ENCODE measurements around the gene GMCL2.

Gene GMCL2

GRCh38 chr5:178145965-178146820 is 41.0 kb downstream of the GMCL2 start:
- Histone ChIP-seq H3K36me3 (ENCODE audit: insufficient read depth, low read length) (peaks cover 81% of the 10 kb centered on the region), H3K9me3 (ENCODE audit: low read length) (no peaks in the 10 kb centered on the region), H3K27me3 (ENCODE audit: control insufficient read depth in 1 of 2, insufficient read depth in 2 of 2, low read length in 2 of 2) (no peaks in the 10 kb centered on the region), H3K27ac (ENCODE audit: low read depth, low read length) (no peak overlapping the region), H3K9ac (ENCODE audit: low read length) (no peak overlapping the region), H3K4me1 (ENCODE audit: insufficient read depth, low read length) (peaks cover 6% of the 10 kb centered on the region), H3K4me3 (ENCODE audit: low read depth in 1 of 2, low read length in 2 of 2) (no peak overlapping the region)

DNA sequence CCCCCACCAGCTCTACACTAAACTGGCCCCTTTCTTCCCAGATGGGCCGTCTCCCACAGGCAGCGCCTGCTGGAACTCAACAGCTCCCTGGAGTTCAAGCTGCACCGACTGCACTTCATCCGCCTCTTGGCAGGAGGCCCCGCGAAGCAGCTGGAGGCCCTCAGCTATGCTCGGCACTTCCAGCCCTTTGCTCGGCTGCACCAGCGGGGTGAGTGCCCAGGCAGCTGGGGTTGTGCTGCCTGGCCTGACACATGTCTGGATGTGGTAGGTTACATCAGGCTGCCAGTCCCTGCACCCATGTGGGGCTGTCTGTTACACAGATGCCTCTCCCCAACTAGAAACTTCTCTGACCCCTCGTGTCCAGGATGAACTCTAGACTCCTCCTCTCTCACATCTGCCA is 43.3 kb downstream of the GMCL2 start:
- Histone ChIP-seq H3K4me3 (ENCODE audit: low read depth in 1 of 2, low read length in 2 of 2) (no peak overlapping the region), H3K27ac (ENCODE audit: low read depth, low read length) (no peak overlapping the region), H3K9me3 (ENCODE audit: low read length) (no peaks in the 10 kb centered on the region), H3K27me3 (ENCODE audit: control insufficient read depth in 1 of 2, insufficient read depth in 2 of 2, low read length in 2 of 2) (no peaks in the 10 kb centered on the region), H3K9ac (ENCODE audit: low read length) (no peak overlapping the region), H3K36me3 (ENCODE audit: insufficient read depth, low read length) (peaks cover 64% of the 10 kb centered on the region), H3K4me1 (ENCODE audit: insufficient read depth, low read length) (peaks cover 6% of the 10 kb centered on the region)

DNA sequence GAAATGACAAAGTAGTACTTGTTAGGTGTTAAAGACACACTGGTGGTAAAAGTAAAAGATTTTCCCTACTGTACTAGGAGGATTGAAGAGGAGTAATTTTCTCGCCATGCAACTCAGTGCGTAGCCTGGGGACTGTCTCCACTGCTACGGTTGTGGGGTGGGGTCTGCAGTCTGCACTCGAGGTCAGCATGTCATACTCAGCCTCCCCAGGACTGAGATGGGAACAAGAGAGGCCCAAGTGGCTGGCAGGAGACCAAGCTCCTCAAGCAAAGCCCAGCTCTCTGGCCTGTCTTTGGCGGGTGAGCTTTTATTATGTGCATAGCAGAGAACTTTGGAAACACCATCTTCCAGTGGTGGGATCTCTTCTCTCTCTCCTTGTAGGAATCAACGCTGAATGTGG is 43.9 kb downstream of the GMCL2 start:
- Histone ChIP-seq H3K27me3 (ENCODE audit: control insufficient read depth in 1 of 2, insufficient read depth in 2 of 2, low read length in 2 of 2) (no peaks in the 10 kb centered on the region), H3K4me1 (ENCODE audit: insufficient read depth, low read length) (peaks cover 6% of the 10 kb centered on the region), H3K9ac (ENCODE audit: low read length) (no peak overlapping the region), H3K36me3 (ENCODE audit: insufficient read depth, low read length) (peaks cover 58% of the 10 kb centered on the region), H3K4me3 (ENCODE audit: low read depth in 1 of 2, low read length in 2 of 2) (no peak overlapping the region), H3K27ac (ENCODE audit: low read depth, low read length) (no peak overlapping the region), H3K9me3 (ENCODE audit: low read length) (no peaks in the 10 kb centered on the region)

- Histone ChIP-seq H3K9me3 (ENCODE audit: low read length) (no peaks in the 10 kb centered on the region), H3K4me1 (ENCODE audit: insufficient read depth, low read length) (peaks cover 6% of the 10 kb centered on the region), H3K27me3 (ENCODE audit: control insufficient read depth in 1 of 2, insufficient read depth in 2 of 2, low read length in 2 of 2) (no peaks in the 10 kb centered on the region), H3K9ac (ENCODE audit: low read length) (no peak overlapping the region), H3K4me3 (ENCODE audit: low read depth in 1 of 2, low read length in 2 of 2) (no peak overlapping the region), H3K27ac (ENCODE audit: low read depth, low read length) (no peak overlapping the region), H3K36me3 (ENCODE audit: insufficient read depth, low read length) (peaks cover 52% of the 10 kb centered on the region)
Observed at GRCh38 chr5:178142642-178143041, 44.5 kb downstream of the GMCL2 start.

DNA sequence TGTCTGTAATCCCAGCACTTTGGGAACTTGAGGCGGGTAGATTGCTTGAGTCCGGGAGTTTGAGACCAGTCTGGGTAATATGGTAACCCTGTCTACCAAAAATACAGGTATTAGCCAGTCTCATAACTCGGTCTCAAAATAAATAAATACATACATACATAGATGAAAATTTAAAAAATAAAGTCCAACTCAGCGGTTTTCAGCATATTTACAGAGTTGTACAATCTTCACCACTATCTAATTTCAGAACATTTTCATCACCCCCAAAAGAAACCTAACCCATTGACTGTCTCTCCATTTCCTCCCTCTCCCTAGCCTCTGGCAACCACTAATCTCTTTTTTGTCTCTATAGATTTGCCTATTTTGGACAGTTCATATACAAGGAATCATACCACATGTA is 45.6 kb downstream of the GMCL2 start:
- Histone ChIP-seq H3K9me3 (ENCODE audit: low read length) (no peaks in the 10 kb centered on the region), H3K36me3 (ENCODE audit: insufficient read depth, low read length) (peaks cover 41% of the 10 kb centered on the region), H3K4me3 (ENCODE audit: low read depth in 1 of 2, low read length in 2 of 2) (no peak overlapping the region), H3K9ac (ENCODE audit: low read length) (no peak overlapping the region), H3K27me3 (ENCODE audit: control insufficient read depth in 1 of 2, insufficient read depth in 2 of 2, low read length in 2 of 2) (no peaks in the 10 kb centered on the region), H3K27ac (ENCODE audit: low read depth, low read length) (no peak overlapping the region), H3K4me1 (ENCODE audit: insufficient read depth, low read length) (peaks cover 6% of the 10 kb centered on the region)

- Histone ChIP-seq H3K27ac (ENCODE audit: low read depth, low read length) (no peak overlapping the region), H3K27me3 (ENCODE audit: control insufficient read depth in 1 of 2, insufficient read depth in 2 of 2, low read length in 2 of 2) (no peaks in the 10 kb centered on the region), H3K9ac (ENCODE audit: low read length) (no peak overlapping the region), H3K4me1 (ENCODE audit: insufficient read depth, low read length) (no peaks in the 10 kb centered on the region), H3K4me3 (ENCODE audit: low read depth in 1 of 2, low read length in 2 of 2) (no peak overlapping the region), H3K9me3 (ENCODE audit: low read length) (no peaks in the 10 kb centered on the region), H3K36me3 (ENCODE audit: insufficient read depth, low read length) (peaks cover 30% of the 10 kb centered on the region)
Observed at GRCh38 chr5:178137991-178138390, 49.2 kb downstream of the GMCL2 start.

DNA sequence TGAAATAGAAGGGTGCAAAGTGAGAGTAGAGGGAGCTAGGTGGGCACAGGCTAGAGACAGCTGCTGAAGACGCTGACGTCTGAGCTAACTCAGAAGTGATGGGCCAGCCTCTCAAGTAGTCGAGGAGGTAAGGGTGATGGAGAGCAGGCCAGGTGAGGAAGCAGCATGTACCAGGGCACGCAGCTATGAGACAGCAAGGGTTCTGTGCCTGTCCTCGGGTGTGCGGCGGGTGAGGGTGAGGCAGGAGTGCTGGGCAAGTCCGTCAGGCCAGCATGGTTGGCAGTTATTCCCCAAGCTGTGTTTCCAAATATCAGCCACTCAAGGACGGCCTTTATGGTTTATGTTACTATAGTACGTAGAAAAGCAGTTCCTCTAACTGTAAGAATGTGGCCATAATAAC is 50.2 kb downstream of the GMCL2 start:
- Histone ChIP-seq H3K4me1 (ENCODE audit: insufficient read depth, low read length) (peaks cover 4% of the 10 kb centered on the region), H3K36me3 (ENCODE audit: insufficient read depth, low read length) (peaks cover 20% of the 10 kb centered on the region), H3K9ac (ENCODE audit: low read length) (no peak overlapping the region)

More for the DNA sequence above, 50.2 kb downstream of the GMCL2 start:
- Histone ChIP-seq H3K27ac (ENCODE audit: low read depth, low read length) (no peak overlapping the region), H3K9me3 (ENCODE audit: low read length) (no peaks in the 10 kb centered on the region), H3K27me3 (ENCODE audit: control insufficient read depth in 1 of 2, insufficient read depth in 2 of 2, low read length in 2 of 2) (no peaks in the 10 kb centered on the region), H3K4me3 (ENCODE audit: low read depth in 1 of 2, low read length in 2 of 2) (no peak overlapping the region)

All from muscle layer of colon (tissue), 2 donors.